NK-92 (cell line): ENCODE measurements around the gene MYO1E.
"Not testable (repeated sequence)": the region's sequence is repeated elsewhere in the genome, so short reads cannot be mapped to it uniquely, and the experiment has no call there.

Experiments used
- DNase-seq: peaks from one replicate; lab custom pipeline; 2025; ENCODE audit not compliant: unreplicated experiment; lab: John Stamatoyannopoulos, UW

Gene MYO1E

DNA sequence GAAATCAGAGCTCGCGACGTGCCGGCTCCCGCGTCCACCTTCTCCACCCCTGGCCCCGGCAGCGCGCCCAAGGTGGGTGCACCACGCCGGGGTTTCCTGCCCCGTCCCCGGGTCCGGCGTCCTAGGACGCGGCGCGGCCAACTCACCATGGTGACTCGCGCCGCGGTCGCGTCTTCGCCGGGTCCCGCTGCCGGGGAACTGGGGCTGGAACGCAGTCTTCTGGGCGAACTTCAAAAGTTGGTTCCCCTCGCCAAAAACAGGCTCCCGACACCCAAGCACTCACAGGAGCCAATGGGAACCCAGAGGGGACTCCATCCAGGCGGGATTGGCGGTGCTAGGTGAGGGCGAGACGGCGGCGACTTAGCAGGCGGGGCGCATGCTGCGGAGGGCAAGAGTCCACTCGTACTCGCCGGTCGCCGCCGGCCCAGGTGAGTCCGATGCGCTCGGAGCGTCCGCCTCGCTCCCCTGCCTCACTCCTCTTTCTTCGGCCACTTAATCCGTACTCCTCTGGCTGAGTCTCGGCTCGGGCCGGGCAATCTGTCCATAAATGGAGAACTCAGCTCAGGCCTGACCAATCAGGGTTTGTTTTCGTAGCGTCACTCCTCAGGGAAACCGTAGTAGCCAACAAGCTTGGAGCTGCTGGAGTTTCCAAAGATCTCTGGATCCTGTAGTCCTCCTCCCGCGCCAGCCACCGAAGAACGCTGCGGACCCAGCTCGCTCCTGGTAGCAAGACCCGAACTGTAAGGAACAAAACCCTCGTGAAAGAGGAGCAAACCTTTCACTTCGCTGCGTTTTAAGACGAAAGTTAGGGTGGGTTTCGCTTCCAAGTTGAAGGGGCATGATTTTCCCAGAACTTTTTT lies at the start of gene MYO1E:
TSS of gene MYO1E (minus strand) at position 520 of the 860 bp plus-strand sequence. CDS start at position 149, 371 bp downstream.
- DNase-seq: no peak

DNA sequence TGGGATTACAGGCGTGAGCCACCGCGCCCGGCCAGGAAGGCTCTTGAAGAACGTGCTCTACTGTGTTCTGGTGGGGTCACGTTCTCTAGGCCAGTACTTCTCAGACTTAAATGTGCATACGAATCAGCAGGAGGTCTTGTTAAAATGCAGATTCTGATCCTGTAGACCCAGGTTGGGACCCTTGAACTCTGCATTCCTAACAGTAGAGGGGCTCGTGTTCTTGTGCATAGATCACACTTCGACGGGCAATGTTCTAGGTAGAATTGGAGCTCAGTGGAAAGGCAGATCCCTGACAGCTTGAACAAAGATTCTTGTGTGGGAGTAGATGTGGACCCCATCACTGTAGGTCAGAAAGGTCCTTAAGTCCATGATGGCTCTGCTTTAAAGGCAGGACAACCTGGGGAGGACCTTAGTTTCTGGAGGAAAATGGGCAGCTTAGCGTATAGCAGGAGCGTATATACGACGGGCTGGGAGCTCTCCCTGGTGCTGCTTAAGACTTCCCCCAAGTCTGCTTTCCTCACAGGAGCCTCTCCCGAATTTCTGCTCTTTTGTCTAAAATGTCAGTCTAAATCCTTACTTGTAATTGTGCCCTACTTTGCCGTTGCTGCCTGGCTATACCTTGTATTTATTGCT lies 48.4 kb upstream of the MYO1E start:
- no peak for DNase-seq

DNA sequence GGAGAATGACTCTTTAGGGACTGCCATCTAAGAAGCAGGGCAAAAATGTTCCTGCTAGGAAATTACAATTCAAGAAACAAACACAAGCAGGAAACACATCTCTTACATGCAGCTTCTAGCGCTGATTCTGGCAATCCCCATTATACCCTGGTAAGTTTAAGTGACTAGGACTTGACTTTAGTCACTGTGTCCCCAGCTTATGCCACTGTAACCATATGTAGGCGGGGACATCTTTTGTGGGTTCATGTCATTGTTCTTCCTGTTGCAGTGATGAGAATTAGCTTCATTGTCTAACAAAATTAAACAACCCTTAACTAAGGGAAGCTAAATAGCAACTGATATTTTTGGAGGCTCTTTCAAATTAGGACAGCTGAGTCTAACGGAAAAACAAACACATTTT lies 47.4 kb upstream of the MYO1E start:
- no peak for DNase-seq

- DNase-seq: no peak
Measured at GRCh38 chr15:59419170-59419569, 46.5 kb upstream of the MYO1E start.

- no peak for DNase-seq
Measured at GRCh38 chr15:59416816-59417215, 44.1 kb upstream of the MYO1E start.

DNA sequence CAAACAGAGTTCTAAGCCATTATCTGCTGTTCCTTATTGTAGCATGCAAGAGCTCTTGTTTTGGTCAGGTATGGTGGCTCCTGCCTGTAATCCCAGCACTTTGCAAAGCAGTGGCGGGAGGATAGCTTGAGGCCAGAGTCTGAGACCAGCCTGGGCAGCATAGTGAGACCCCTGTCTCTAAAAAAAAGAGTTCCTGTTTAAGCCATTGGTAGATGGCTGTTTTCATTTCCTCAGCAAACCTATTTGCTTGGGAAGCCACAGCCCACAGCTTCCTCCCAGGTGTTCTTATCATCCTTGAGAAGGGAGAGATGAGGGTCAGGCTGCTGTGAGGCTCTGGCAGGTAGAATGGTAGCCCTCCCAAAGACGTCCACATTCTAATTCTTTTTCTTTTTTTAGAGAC lies 40.9 kb upstream of the MYO1E start:
- DNase-seq: no peak

- no peak for DNase-seq
Measured at GRCh38 chr15:59410391-59410896, 37.8 kb upstream of the MYO1E start.

GRCh38 chr15:59407946-59408345 lies 35.3 kb upstream of the MYO1E start:
- DNase-seq: no peak

DNA sequence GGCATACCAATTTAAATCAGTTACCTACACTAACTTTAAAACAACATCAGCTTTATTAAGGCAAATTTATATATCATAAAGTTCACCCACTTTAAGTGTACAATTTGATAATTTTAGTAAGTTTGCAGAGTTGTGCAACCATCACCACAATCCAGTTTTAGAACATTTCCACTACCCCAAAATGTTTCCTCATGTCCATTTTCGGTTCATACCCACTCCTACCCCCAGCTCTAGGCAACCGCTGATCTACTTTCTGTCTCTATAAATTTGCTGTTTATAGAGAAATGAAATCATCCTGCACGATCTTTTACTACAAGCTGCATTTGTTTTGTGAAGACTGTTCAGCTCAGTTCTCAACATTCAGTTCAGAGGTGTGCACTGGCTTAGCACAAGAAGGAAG lies 33.8 kb upstream of the MYO1E start:
- no peak for DNase-seq

DNA sequence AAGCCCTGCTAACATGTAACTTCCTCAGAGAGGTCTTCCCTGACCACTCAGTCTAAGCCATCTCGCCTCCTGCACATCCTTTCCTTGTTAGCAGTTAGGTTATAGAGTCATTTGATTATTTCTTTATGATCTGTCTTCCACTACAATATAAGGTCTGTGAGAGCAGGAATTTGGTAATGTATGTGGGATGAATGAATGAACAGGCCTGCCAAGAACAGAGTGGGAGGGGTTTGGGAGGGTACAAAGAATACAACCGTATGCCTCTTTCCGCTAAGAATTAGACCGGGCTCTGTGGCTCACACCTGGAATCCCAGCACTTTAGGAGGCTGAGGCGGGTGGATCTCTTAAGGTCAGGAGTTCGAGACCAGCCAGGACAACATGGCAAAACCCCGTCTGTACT lies 32.4 kb upstream of the MYO1E start:
- DNase-seq: no peak

GRCh38 chr15:59401824-59402569 lies 29.3 kb upstream of the MYO1E start:
- DNase-seq: no peak

DNA sequence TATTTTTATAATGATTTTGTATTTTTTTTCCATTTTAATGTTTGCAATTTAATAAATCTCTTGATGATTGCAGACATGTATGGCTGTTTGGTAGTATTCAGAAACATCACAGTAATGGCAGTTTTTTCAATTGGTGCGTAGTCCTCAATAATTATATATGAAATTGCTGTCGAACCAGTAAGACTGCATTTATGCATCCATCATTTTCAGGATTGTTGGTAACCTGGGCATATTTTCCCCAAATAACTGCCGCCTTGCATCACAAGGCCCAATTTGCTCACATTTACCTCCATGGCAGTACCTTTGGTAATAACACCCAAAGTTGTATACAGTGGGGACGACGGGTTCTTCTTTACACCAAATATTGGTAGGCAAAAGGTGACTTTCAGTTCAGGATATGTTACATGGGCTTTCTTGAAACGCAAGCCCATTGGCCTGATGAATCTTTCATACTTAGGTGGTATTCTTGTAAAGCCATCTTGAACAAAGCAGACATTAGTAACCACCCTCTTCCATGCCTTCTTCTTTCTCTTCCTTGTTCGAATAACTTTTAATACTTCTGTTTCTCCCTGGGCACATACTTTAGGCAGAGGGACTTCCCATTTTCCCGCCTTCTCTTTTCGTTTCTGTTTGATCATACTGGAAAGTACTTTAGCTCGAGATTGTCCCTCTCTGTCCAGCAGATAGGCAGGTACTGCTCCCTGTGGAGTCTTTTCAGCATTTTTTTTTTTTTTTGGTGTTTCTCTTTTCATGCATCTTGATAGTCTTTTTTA lies 28.6 kb upstream of the MYO1E start:
- DNase-seq: not testable (repeated sequence)

DNA sequence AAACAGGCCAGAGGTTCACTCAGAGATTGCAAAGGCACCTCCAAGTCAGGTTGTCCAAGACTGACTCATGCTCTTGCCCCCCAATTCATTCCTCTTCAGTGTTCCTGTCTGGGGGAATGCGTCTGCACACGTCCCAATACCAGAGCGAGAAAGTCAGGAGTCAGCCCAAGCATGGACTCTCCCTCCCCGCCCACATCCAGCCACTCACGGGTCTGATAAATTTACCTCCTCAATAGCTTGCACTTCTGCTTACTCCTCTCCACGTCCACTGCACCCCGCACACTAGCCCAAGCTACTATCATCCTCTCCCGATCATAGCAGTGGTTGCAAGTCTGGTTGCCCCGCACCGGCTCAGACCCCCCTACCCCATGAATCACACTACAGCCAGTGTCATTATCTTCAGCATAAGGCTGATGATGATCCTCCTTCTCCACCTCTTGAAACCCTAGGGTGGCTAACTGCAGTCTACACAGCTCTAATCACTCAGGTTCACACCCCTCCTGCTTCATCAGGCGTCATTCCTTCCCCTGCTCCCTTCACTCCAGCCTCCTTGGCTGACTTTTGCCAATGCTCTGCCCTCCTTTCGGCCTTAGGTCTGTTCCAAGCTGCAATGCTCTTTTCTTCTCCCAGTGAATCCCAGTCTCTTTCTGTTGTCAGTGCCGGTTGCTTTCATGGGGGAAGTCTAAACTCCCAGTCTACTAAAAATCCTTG lies 27.6 kb upstream of the MYO1E start:
- no peak for DNase-seq

GRCh38 chr15:59399465-59400102 lies 26.9 kb upstream of the MYO1E start:
- no peak for DNase-seq

DNA sequence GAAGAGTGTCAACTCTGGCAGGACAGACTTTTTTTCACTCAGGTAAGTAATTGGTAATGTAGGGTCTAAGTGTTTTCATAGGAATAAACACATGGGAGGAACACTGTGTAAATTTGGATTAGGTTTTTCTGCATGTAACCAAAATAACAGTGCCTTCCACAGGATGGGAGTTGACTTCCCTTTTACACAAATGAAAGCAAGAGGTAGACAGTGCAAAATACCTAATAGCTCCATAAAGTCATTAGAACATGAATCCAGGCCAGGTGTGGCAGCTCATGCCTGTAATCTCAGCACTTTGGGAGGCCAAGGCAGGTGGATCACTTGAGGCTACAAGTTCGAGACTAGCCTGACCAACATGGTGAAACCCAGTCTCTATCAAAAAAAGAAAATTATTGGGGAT lies 25.5 kb upstream of the MYO1E start:
- no peak for DNase-seq

GRCh38 chr15:59396679-59397078 lies 24.0 kb upstream of the MYO1E start:
- no peak for DNase-seq

DNA sequence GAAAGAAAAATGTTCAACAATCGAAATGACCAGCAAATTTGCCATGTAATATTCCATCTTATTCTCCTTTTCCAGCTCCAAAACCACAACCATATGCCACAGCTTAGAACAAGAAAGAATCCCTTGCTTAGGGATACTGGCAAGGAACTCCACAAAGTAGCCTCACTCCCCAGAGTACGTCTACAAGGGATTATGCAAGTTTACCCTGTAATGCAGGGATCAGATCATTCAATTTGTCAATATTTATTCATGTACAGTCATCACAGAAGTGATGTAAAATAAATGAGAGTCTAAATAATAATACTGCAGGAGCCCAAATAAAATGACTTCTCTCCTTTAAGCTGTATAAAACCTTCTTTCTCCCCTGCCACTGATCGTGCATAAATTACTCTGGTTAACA lies 23.5 kb upstream of the MYO1E start:
- no peak for DNase-seq

- DNase-seq: no peak
Measured at GRCh38 chr15:59394166-59394661, 21.5 kb upstream of the MYO1E start.

DNA sequence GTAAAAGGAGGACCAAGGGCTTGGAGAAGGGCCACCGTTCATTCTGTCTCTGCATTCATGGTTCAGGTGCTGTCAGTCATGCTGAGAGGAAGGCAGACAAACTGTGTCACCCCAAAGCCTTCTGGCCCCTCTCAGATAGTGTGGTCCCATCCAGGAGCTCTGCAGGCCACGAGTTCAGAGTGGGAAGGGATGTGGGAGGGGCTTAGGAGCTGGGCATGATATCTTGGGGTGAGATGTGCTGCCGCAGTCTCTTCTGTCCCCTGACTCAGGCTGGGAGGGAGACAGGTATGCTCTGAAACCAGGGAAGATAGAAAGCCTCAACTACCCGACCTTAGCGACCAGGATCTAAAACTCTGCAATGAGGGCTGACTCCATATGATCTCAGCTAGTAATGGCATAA lies 19.6 kb upstream of the MYO1E start:
- DNase-seq: no peak

DNA sequence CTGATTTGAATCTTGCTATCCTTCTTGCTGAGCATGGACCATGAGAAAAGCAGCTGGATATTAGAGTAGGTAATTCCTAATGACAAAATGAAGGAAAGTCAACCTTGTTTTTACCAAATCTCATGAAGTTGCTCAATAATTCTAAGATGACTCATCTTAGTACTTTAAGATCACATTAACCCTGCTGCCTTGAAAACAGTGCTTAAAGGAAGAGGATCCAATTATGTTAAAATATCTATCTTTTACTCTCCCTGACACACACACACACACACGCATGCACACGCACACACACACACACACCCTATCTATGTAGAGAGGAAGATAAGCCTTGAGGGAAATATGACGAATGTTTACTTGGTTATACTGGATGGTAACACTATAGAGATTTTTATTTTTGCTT lies 16.0 kb upstream of the MYO1E start:
- no peak for DNase-seq
